Thoracic aorta (tissue), 2 donors: ENCODE data around the gene PRR7. TPM values are rescaled to one million over a fixed set of nuclear protein-coding genes. Genes with fewer than 3 reads are reported as not detected.

Experiments used
- ATAC-seq: fragments of 150-250 bp; one replicate; pipeline ENCODE4 v1.8.0; 2017; ENCODE audit warnings: low read depth; ENCODE audit not compliant: insufficient number of reproducible peaks, low FRiP score
- DNase-seq: peaks from one replicate; pipeline ENCODE4 v3.0.0-alpha.2; 2020; ENCODE audit warnings: low spot score
- H3K27ac ChIP-seq, 2 donors: fragments of 200-600 bp; sonication (generic); 1 replicate in 1 of 2; 2 replicates in 1 of 2; pipeline ENCODE4 v1.5.1; 2016; ENCODE audit warnings: mild to moderate bottlenecking in 2 of 2, moderate library complexity in 2 of 2
- H3K27me3 ChIP-seq: fragments of 200-600 bp; sonication (generic); replicated peaks from 2 replicates; pipeline ENCODE4 v1.6.0; 2016; ENCODE audit warnings: mild to moderate bottlenecking; ENCODE audit not compliant: insufficient read depth
- H3K36me3 ChIP-seq: fragments of 200-600 bp; sonication (generic); one replicate; pipeline ENCODE4 v1.5.1; 2016
- H3K4me1 ChIP-seq, 2 donors: fragments of 200-600 bp; sonication (generic); 1 replicate in 1 of 2; 2 replicates in 1 of 2; pipeline versions ENCODE4 v1.5.1 to v1.6.0; 2016; ENCODE audit warnings: low read depth in 2 of 2, mild to moderate bottlenecking in 1 of 2; ENCODE audit not compliant: control insufficient read depth in 1 of 2
- H3K4me3 ChIP-seq: fragments of 200-600 bp; sonication (generic); 2 replicates; pipeline ENCODE4 v1.5.1; 2016; ENCODE audit warnings: mild to moderate bottlenecking
- H3K9me3 ChIP-seq: fragments of 200-600 bp; sonication (generic); 2 replicates; pipeline ENCODE4 v1.5.1; 2016
- CTCF ChIP-seq: fragments of 200-600 bp; sonication (generic); IDR thresholded peaks from one replicate; pipeline ENCODE4 v1.5.1; 2019; ENCODE audit warnings: antibody characterized with exemption
- total RNA-seq, 2 donors: library from RNA; depleted of rRNA; stranded (reverse); fragments of >200 nt; gene quantifications; one replicate each; pipeline versions ENCODE4 v1.1.0 to v1.2.3, GENCODE V29; 2016

The PRR7 gene
- total RNA-seq, 2 donors from 2014 or later: 4.1 to 11.0 TPM

- DNase-seq: no peak
- no peak for ATAC-seq
Observed at GRCh38 chr5:177447066-177447610, 524 bp downstream of the PRR7 start.

GRCh38 chr5:177447611-177448243 lies 1.1 kb downstream of the PRR7 start:
- Histone ChIP-seq H3K4me3 (peak overlapping the region; percentile 83), H3K27me3 (no peaks in the 10 kb centered on the region)

More at GRCh38 chr5:177447066-177447610, 524 bp downstream of the PRR7 start:
- Histone ChIP-seq H3K9me3 (no peaks in the 10 kb centered on the region), H3K27ac (no peak overlapping the region), H3K4me3 (peak overlapping the region; percentile 83), H3K4me1 (peaks cover 20 to 27% of the 10 kb centered on the region in 2 donors), H3K27me3 (no peaks in the 10 kb centered on the region), H3K36me3 (peaks cover 4% of the 10 kb centered on the region)
- TF ChIP-seq CTCF: no peak

GRCh38 chr5:177448244-177448950 lies 1.8 kb downstream of the PRR7 start:
- ATAC-seq (no peak), DNase-seq (no peak)
- peak overlapping the region; percentile 83 for H3K4me3 ChIP-seq
- no peak for TF ChIP-seq CTCF
- H3K36me3 ChIP-seq: no peaks in the 10 kb centered on the region
- H3K9me3 ChIP-seq: no peaks in the 10 kb centered on the region
- H3K27ac ChIP-seq: no peak overlapping the region
- no peaks in the 10 kb centered on the region for H3K27me3 ChIP-seq
- peaks cover 20 to 33% of the 10 kb centered on the region in 2 donors for H3K4me1 ChIP-seq

More at GRCh38 chr5:177447611-177448243, 1.1 kb downstream of the PRR7 start:
- ATAC-seq: no peak
- peaks cover 20 to 27% of the 10 kb centered on the region in 2 donors for H3K4me1 ChIP-seq
- TF ChIP-seq CTCF: no peak
- no peak overlapping the region for H3K27ac ChIP-seq
- H3K9me3 ChIP-seq: no peaks in the 10 kb centered on the region
- H3K36me3 ChIP-seq: no peaks in the 10 kb centered on the region
- peak; percentile 52 for DNase-seq

GRCh38 chr5:177449140-177450061 lies 2.8 kb downstream of the PRR7 start:
- H3K4me1 ChIP-seq: peaks cover 29 to 42% of the 10 kb centered on the region in 2 donors
- H3K27me3 ChIP-seq: no peaks in the 10 kb centered on the region
- H3K9me3 ChIP-seq: no peaks in the 10 kb centered on the region
- H3K36me3 ChIP-seq: no peaks in the 10 kb centered on the region
- TF ChIP-seq CTCF: no peak
- no peak overlapping the region for H3K4me3 ChIP-seq
- no peak overlapping the region for H3K27ac ChIP-seq
- ATAC-seq: no peak
- DNase-seq: no peak
